ENCODE measurements around the gene FBXO21.

FBXO21 gene

GRCh38 chr12:117148642-117149041, 41.6 kb downstream of the FBXO21 start:
- H2BK15ac ChIP-seq (replicated peaks; ENCODE audit: low read depth): no peak overlapping the region
- H4K8ac ChIP-seq (ENCODE audit: low read depth, low read length): no peak overlapping the region
- H3K9ac ChIP-seq (ENCODE audit: low read length): no peak overlapping the region
- H3K56ac ChIP-seq (ENCODE audit: low read length): no peak overlapping the region
- H3K4me3 ChIP-seq (ENCODE audit: low read length): no peak overlapping the region
- H3K79me1 ChIP-seq (ENCODE audit: low read length): no peaks in the 10 kb centered on the region
- WGBS (ENCODE audit: extremely low coverage, insufficient coverage, low lambda C conversion rate): no CpG with 5 or more reads among the region's 6 CpGs
- H2AK5ac ChIP-seq (ENCODE audit: low read length): no peak overlapping the region
- no peak for DNase-seq
- H2BK120ac ChIP-seq (ENCODE audit: low read depth, low read length): no peak overlapping the region
- H3K27me3 ChIP-seq (ENCODE audit: insufficient read depth, low read length, poor library complexity): no peaks in the 10 kb centered on the region
- peaks cover 14% of the 10 kb centered on the region for H3K36me3 ChIP-seq (ENCODE audit: control insufficient read depth, insufficient read depth, low read length)
- no peak overlapping the region for H4K5ac ChIP-seq (ENCODE audit: low read length)
- H3K23ac ChIP-seq (ENCODE audit: low read length): no peak overlapping the region
- no peak overlapping the region for H3K18ac ChIP-seq (ENCODE audit: low read length)
- no peak overlapping the region for H3K4me2 ChIP-seq (ENCODE audit: low read length)
- no peak overlapping the region for H3K27ac ChIP-seq (ENCODE audit: low read depth, low read length)
- no peak overlapping the region for H3K4ac ChIP-seq (ENCODE audit: low read depth, low read length)
- H2BK5ac ChIP-seq (ENCODE audit: low read length): no peak overlapping the region
- no peaks in the 10 kb centered on the region for H3K4me1 ChIP-seq (ENCODE audit: control insufficient read depth, low read depth, low read length)
- no peaks in the 10 kb centered on the region for H3K79me2 ChIP-seq (ENCODE audit: control insufficient read depth, insufficient read depth, low read length)

DNA sequence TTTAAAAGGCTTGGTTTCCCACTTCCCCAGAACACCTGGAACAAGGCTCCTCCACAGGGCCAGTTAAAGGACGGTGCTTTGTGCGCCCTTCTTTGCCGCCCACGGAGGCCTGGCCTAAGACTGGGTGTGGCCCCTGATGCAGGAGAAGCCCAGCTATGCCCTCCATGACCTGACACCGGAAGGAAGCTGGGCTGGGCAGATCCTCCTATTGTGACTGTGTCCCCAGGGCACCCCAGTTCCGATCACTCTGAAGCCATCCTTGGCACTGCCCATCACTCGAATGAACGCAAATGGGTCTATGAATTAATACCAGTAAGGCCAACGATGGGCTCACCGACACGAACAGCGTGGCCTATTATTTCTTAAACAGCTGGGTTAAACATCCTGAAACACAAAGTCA, 42.6 kb downstream of the FBXO21 start:
- Histone ChIP-seq H3K23ac (ENCODE audit: low read length) (no peak overlapping the region), H4K5ac (ENCODE audit: low read length) (no peak overlapping the region), H3K79me1 (ENCODE audit: low read length) (no peaks in the 10 kb centered on the region), H3K4me1 (ENCODE audit: control insufficient read depth, low read depth, low read length) (no peaks in the 10 kb centered on the region), H3K18ac (ENCODE audit: low read length) (no peak overlapping the region), H3K4me2 (ENCODE audit: low read length) (no peak overlapping the region), H2AK5ac (ENCODE audit: low read length) (no peak overlapping the region), H2BK15ac (replicated peaks; ENCODE audit: low read depth) (no peak overlapping the region), H2BK120ac (ENCODE audit: low read depth, low read length) (no peak overlapping the region), H3K36me3 (ENCODE audit: control insufficient read depth, insufficient read depth, low read length) (peaks cover 14% of the 10 kb centered on the region), H3K79me2 (ENCODE audit: control insufficient read depth, insufficient read depth, low read length) (no peaks in the 10 kb centered on the region), H3K4ac (ENCODE audit: low read depth, low read length) (no peak overlapping the region), H3K4me3 (ENCODE audit: low read length) (no peak overlapping the region), H3K56ac (ENCODE audit: low read length) (no peak overlapping the region), H2BK5ac (ENCODE audit: low read length) (no peak overlapping the region), H4K8ac (ENCODE audit: low read depth, low read length) (no peak overlapping the region), H3K9ac (ENCODE audit: low read length) (no peak overlapping the region), H3K27me3 (ENCODE audit: insufficient read depth, low read length, poor library complexity) (no peaks in the 10 kb centered on the region), H3K27ac (ENCODE audit: low read depth, low read length) (no peak overlapping the region)
- no peak for DNase-seq
- WGBS (ENCODE audit: extremely low coverage, insufficient coverage, low lambda C conversion rate): no CpG with 5 or more reads among the region's 12 CpGs

DNA sequence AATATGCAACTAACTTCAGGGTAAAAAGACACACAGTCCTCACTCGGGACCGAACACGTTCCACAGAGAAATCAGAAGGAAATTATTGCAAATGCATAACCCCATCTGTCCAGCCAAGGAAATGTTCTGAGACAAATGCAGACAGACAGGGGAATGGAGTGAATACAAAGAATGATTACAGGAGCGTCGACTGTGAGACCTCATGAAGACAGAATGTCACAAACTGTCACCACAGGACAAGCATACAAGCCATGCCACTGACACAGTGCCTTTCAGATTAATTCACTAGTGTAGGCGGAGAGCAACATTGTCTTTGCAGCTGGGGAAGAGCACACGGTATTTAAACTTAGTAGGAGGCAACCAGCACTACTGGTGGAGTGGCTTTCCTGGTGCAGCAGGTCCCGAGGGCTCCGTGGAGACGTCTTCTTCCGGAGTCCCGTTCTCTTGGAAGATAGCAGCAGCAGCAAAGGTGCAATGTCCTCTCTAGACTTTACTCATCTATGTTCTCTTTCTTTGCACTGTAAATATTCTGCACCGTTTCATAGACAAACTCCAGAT, 44.6 kb downstream of the FBXO21 start:
- WGBS (ENCODE audit: extremely low coverage, insufficient coverage, low lambda C conversion rate): no CpG with 5 or more reads among the region's 13 CpGs
- H4K5ac ChIP-seq (ENCODE audit: low read length): no peak overlapping the region
- no peak overlapping the region for H2BK15ac ChIP-seq (replicated peaks; ENCODE audit: low read depth)
- no peak overlapping the region for H3K23ac ChIP-seq (ENCODE audit: low read length)
- no peak overlapping the region for H3K56ac ChIP-seq (ENCODE audit: low read length)
- H2AK5ac ChIP-seq (ENCODE audit: low read length): no peak overlapping the region
- no peak overlapping the region for H2BK5ac ChIP-seq (ENCODE audit: low read length)
- no peak overlapping the region for H2BK120ac ChIP-seq (ENCODE audit: low read depth, low read length)
- H3K79me2 ChIP-seq (ENCODE audit: control insufficient read depth, insufficient read depth, low read length): no peaks in the 10 kb centered on the region
- no peak overlapping the region for H3K9ac ChIP-seq (ENCODE audit: low read length)
- no peaks in the 10 kb centered on the region for H3K27me3 ChIP-seq (ENCODE audit: insufficient read depth, low read length, poor library complexity)
- no peak overlapping the region for H3K4ac ChIP-seq (ENCODE audit: low read depth, low read length)
- no peak for DNase-seq
- H3K4me3 ChIP-seq (ENCODE audit: low read length): no peak overlapping the region
- peaks cover 13% of the 10 kb centered on the region for H3K36me3 ChIP-seq (ENCODE audit: control insufficient read depth, insufficient read depth, low read length)
- no peak overlapping the region for H3K27ac ChIP-seq (ENCODE audit: low read depth, low read length)
- no peak overlapping the region for H3K4me2 ChIP-seq (ENCODE audit: low read length)
- no peak overlapping the region for H4K8ac ChIP-seq (ENCODE audit: low read depth, low read length)
- H3K79me1 ChIP-seq (ENCODE audit: low read length): no peaks in the 10 kb centered on the region
- H3K18ac ChIP-seq (ENCODE audit: low read length): no peak overlapping the region
- no peaks in the 10 kb centered on the region for H3K4me1 ChIP-seq (ENCODE audit: control insufficient read depth, low read depth, low read length)

GRCh38 chr12:117144599-117144998, 45.7 kb downstream of the FBXO21 start:
- no peak overlapping the region for H2AK5ac ChIP-seq (ENCODE audit: low read length)
- H3K36me3 ChIP-seq (ENCODE audit: control insufficient read depth, insufficient read depth, low read length): peaks cover 9% of the 10 kb centered on the region
- no peak overlapping the region for H3K23ac ChIP-seq (ENCODE audit: low read length)
- H3K27me3 ChIP-seq (ENCODE audit: insufficient read depth, low read length, poor library complexity): no peaks in the 10 kb centered on the region
- DNase-seq: no peak
- no peak overlapping the region for H4K8ac ChIP-seq (ENCODE audit: low read depth, low read length)
- no peak overlapping the region for H3K4ac ChIP-seq (ENCODE audit: low read depth, low read length)
- H3K27ac ChIP-seq (ENCODE audit: low read depth, low read length): no peak overlapping the region
- no peak overlapping the region for H2BK15ac ChIP-seq (replicated peaks; ENCODE audit: low read depth)
- no peak overlapping the region for H4K5ac ChIP-seq (ENCODE audit: low read length)
- no peak overlapping the region for H3K9ac ChIP-seq (ENCODE audit: low read length)
- no peak overlapping the region for H2BK5ac ChIP-seq (ENCODE audit: low read length)
- H3K79me1 ChIP-seq (ENCODE audit: low read length): no peaks in the 10 kb centered on the region
- no CpG with 5 or more reads among the region's 15 CpGs for WGBS (ENCODE audit: extremely low coverage, insufficient coverage, low lambda C conversion rate)
- H3K18ac ChIP-seq (ENCODE audit: low read length): no peak overlapping the region
- no peak overlapping the region for H2BK120ac ChIP-seq (ENCODE audit: low read depth, low read length)
- no peaks in the 10 kb centered on the region for H3K79me2 ChIP-seq (ENCODE audit: control insufficient read depth, insufficient read depth, low read length)
- H3K4me1 ChIP-seq (ENCODE audit: control insufficient read depth, low read depth, low read length): no peaks in the 10 kb centered on the region
- H3K4me3 ChIP-seq (ENCODE audit: low read length): no peak overlapping the region
- no peak overlapping the region for H3K56ac ChIP-seq (ENCODE audit: low read length)
- no peak overlapping the region for H3K4me2 ChIP-seq (ENCODE audit: low read length)

DNA sequence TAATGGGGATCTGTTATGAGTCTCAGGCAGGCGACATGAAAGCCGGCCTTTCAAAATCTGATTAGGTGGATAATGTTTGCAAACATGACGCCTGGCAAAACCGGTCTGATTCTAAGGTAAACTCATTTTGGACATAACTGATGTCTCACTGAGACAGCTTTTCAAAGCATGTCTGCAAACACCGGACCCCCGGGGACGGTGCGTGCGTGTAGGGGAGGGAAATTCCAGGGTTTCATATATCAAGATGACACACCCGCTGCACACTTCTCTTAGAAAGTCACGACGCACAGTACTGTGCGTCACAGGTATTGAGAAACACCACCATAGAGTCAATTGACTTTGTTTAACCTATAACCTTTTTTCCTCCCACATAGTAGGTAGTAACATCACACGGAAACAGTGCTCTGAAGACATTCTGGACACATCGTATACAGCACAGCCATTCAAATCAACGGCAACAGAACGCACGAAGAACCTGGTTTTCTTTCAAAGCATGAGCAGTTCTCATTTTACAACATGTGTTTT, 47.2 kb downstream of the FBXO21 start:
- Histone ChIP-seq H3K36me3 (ENCODE audit: control insufficient read depth, insufficient read depth, low read length) (peaks cover 7% of the 10 kb centered on the region), H3K23ac (ENCODE audit: low read length) (no peak overlapping the region), H2BK15ac (replicated peaks; ENCODE audit: low read depth) (no peak overlapping the region), H4K8ac (ENCODE audit: low read depth, low read length) (no peak overlapping the region), H3K18ac (ENCODE audit: low read length) (no peak overlapping the region), H2AK5ac (ENCODE audit: low read length) (no peak overlapping the region), H3K4me2 (ENCODE audit: low read length) (no peak overlapping the region), H3K27me3 (ENCODE audit: insufficient read depth, low read length, poor library complexity) (no peaks in the 10 kb centered on the region), H3K9ac (ENCODE audit: low read length) (no peak overlapping the region), H3K4me1 (ENCODE audit: control insufficient read depth, low read depth, low read length) (no peaks in the 10 kb centered on the region), H3K79me2 (ENCODE audit: control insufficient read depth, insufficient read depth, low read length) (no peaks in the 10 kb centered on the region), H2BK120ac (ENCODE audit: low read depth, low read length) (no peak overlapping the region), H3K56ac (ENCODE audit: low read length) (no peak overlapping the region), H3K4ac (ENCODE audit: low read depth, low read length) (no peak overlapping the region), H4K5ac (ENCODE audit: low read length) (no peak overlapping the region), H3K79me1 (ENCODE audit: low read length) (no peaks in the 10 kb centered on the region), H2BK5ac (ENCODE audit: low read length) (no peak overlapping the region), H3K4me3 (ENCODE audit: low read length) (no peak overlapping the region), H3K27ac (ENCODE audit: low read depth, low read length) (no peak overlapping the region)
- DNase-seq: no peak
- WGBS (ENCODE audit: extremely low coverage, insufficient coverage, low lambda C conversion rate): no CpG with 5 or more reads among the region's 18 CpGs

GRCh38 chr12:117142094-117142493, 48.2 kb downstream of the FBXO21 start:
- Histone ChIP-seq H3K23ac (ENCODE audit: low read length) (no peak overlapping the region), H2AK5ac (ENCODE audit: low read length) (no peak overlapping the region), H2BK5ac (ENCODE audit: low read length) (no peak overlapping the region), H3K9ac (ENCODE audit: low read length) (no peak overlapping the region), H2BK120ac (ENCODE audit: low read depth, low read length) (no peak overlapping the region), H3K18ac (ENCODE audit: low read length) (no peak overlapping the region), H3K36me3 (ENCODE audit: control insufficient read depth, insufficient read depth, low read length) (peaks cover 7% of the 10 kb centered on the region), H3K79me2 (ENCODE audit: control insufficient read depth, insufficient read depth, low read length) (no peaks in the 10 kb centered on the region), H4K5ac (ENCODE audit: low read length) (no peak overlapping the region), H3K4me2 (ENCODE audit: low read length) (no peak overlapping the region), H2BK15ac (replicated peaks; ENCODE audit: low read depth) (no peak overlapping the region), H3K4ac (ENCODE audit: low read depth, low read length) (no peak overlapping the region), H3K4me3 (ENCODE audit: low read length) (no peak overlapping the region), H3K56ac (ENCODE audit: low read length) (no peak overlapping the region), H3K79me1 (ENCODE audit: low read length) (no peaks in the 10 kb centered on the region), H3K4me1 (ENCODE audit: control insufficient read depth, low read depth, low read length) (no peaks in the 10 kb centered on the region), H3K27ac (ENCODE audit: low read depth, low read length) (no peak overlapping the region), H4K8ac (ENCODE audit: low read depth, low read length) (no peak overlapping the region), H3K27me3 (ENCODE audit: insufficient read depth, low read length, poor library complexity) (no peaks in the 10 kb centered on the region)
- no peak for DNase-seq
- no CpG with 5 or more reads among the region's 12 CpGs for WGBS (ENCODE audit: extremely low coverage, insufficient coverage, low lambda C conversion rate)

Data from mesendoderm (in vitro differentiated cells).